ENCODE data around the gene GOLGA8S.
"Not testable (repeated sequence)": the region's sequence is repeated elsewhere in the genome, so short reads cannot be mapped to it uniquely, and the experiment has no call there.

The GOLGA8S gene

GRCh38 chr15:23354448-23354847 lies at the start of gene GOLGA8S:
GOLGA8S (plus strand) TSS chr15:23354748; CDS start chr15:23354810, 62 bp downstream.
- in situ Hi-C loops (cut with MboI; ENCODE audit: low sequenced_read_pairs): not testable (repeated sequence)

GRCh38 chr15:23304805-23305204 lies 49.7 kb upstream of the GOLGA8S start:
- in situ Hi-C loops (cut with MboI; ENCODE audit: low sequenced_read_pairs): not testable (repeated sequence)

GRCh38 chr15:23305921-23306320 lies 48.6 kb upstream of the GOLGA8S start:
- in situ Hi-C loops (cut with MboI; ENCODE audit: low sequenced_read_pairs): not testable (repeated sequence)

GRCh38 chr15:23311233-23311632 lies 43.3 kb upstream of the GOLGA8S start:
- in situ Hi-C loops (cut with MboI; ENCODE audit: low sequenced_read_pairs): not testable (repeated sequence)

- in situ Hi-C loops (cut with MboI; ENCODE audit: low sequenced_read_pairs): not testable (repeated sequence)
Observed at GRCh38 chr15:23334096-23334495, 20.5 kb upstream of the GOLGA8S start, which contains the start of gene GOLGA6L26. GOLGA6L26 (minus strand) TSS chr15:23334196; CDS start chr15:23334135, 61 bp downstream.

GRCh38 chr15:23362622-23363021 lies 8.1 kb downstream of the GOLGA8S start:
- in situ Hi-C loops (cut with MboI; ENCODE audit: low sequenced_read_pairs): not testable (repeated sequence)

- in situ Hi-C loops (cut with MboI; ENCODE audit: low sequenced_read_pairs): not testable (repeated sequence)
Observed at GRCh38 chr15:23364261-23364660, 9.7 kb downstream of the GOLGA8S start.

GRCh38 chr15:23370578-23370977 lies 16.0 kb downstream of the GOLGA8S start:
- in situ Hi-C loops (cut with MboI; ENCODE audit: low sequenced_read_pairs): no loop called here

- in situ Hi-C loops (cut with MboI; ENCODE audit: low sequenced_read_pairs): not testable (repeated sequence)
Observed at GRCh38 chr15:23371134-23371533, 16.6 kb downstream of the GOLGA8S start.

GRCh38 chr15:23371868-23372267 lies 17.3 kb downstream of the GOLGA8S start:
- in situ Hi-C loops (cut with MboI; ENCODE audit: low sequenced_read_pairs): not testable (repeated sequence)

GRCh38 chr15:23372284-23372683 lies 17.7 kb downstream of the GOLGA8S start:
- in situ Hi-C loops (cut with MboI; ENCODE audit: low sequenced_read_pairs): no loop called here

GRCh38 chr15:23372891-23373600 lies 18.5 kb downstream of the GOLGA8S start:
- in situ Hi-C loops (cut with MboI; ENCODE audit: low sequenced_read_pairs): not testable (repeated sequence)

- in situ Hi-C loops (cut with MboI; ENCODE audit: low sequenced_read_pairs): not testable (repeated sequence)
Observed at GRCh38 chr15:23374226-23374625, 19.7 kb downstream of the GOLGA8S start.

- in situ Hi-C loops (cut with MboI; ENCODE audit: low sequenced_read_pairs): not testable (repeated sequence)
Observed at GRCh38 chr15:23378946-23379345, 24.4 kb downstream of the GOLGA8S start.

GRCh38 chr15:23380700-23381099 lies 26.2 kb downstream of the GOLGA8S start:
- in situ Hi-C loops (cut with MboI; ENCODE audit: low sequenced_read_pairs): not testable (repeated sequence)

GRCh38 chr15:23381192-23381591 lies 26.6 kb downstream of the GOLGA8S start:
- in situ Hi-C loops (cut with MboI; ENCODE audit: low sequenced_read_pairs): not testable (repeated sequence)

GRCh38 chr15:23384371-23384770 lies 29.8 kb downstream of the GOLGA8S start:
- in situ Hi-C loops (cut with MboI; ENCODE audit: low sequenced_read_pairs): no loop called here

GRCh38 chr15:23385886-23386430 lies 31.4 kb downstream of the GOLGA8S start:
- in situ Hi-C loops (cut with MboI; ENCODE audit: low sequenced_read_pairs): no loop called here

GRCh38 chr15:23387621-23388190 lies 33.2 kb downstream of the GOLGA8S start:
- in situ Hi-C loops (cut with MboI; ENCODE audit: low sequenced_read_pairs): no loop called here

GRCh38 chr15:23395030-23395692 lies 40.6 kb downstream of the GOLGA8S start:
- in situ Hi-C loops (cut with MboI; ENCODE audit: low sequenced_read_pairs): no loop called here

- in situ Hi-C loops (cut with MboI; ENCODE audit: low sequenced_read_pairs): no loop called here
Observed at GRCh38 chr15:23395832-23396231, 41.3 kb downstream of the GOLGA8S start.

- in situ Hi-C loops (cut with MboI; ENCODE audit: low sequenced_read_pairs): no loop called here
Observed at GRCh38 chr15:23397779-23398178, 43.2 kb downstream of the GOLGA8S start.

Measured in HL-60/S4 treated with phorbol 12-myristate 13-acetate at 8.2 ng/mL for 4 days and 3 days (cell line).